Stimulated activated CD8-positive, alpha-beta memory T cell treated with anti-CD3 and anti-CD28 coated beads, Interleukin-2, amount 100 ng/mL, for 48 hours (primary cell): ENCODE results near the gene PIGP.
"Not testable (repeated sequence)": the region's sequence is repeated elsewhere in the genome, so short reads cannot be mapped to it uniquely, and the experiment has no call there.

Source experiments
- DNase-seq, 2 donors: peaks; one replicate each; pipeline ENCODE4 v3.0.0-alpha.2; 2020; ENCODE audit warnings: low read depth in 2 of 2

Gene PIGP

DNA sequence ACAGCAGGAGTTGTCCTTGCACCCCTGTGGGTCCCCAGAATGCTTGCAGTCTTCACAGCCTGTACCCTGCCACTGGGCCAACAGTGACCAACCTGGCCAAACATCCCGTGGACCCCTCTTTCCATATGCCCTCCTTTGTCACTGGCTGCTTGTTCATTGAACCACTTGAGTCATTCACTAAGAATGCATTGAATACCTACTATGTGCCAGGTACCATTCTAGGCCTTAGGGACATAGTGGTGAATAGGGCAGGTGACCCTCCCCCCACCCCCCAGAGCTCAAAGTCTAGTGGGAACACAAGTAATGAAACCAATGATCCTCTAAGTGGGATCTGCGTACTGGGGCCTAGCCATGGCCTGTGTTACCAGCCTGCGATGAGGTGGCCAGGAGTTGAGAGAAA, 28.2 kb downstream of the PIGP start:
- no peak for DNase-seq

DNA sequence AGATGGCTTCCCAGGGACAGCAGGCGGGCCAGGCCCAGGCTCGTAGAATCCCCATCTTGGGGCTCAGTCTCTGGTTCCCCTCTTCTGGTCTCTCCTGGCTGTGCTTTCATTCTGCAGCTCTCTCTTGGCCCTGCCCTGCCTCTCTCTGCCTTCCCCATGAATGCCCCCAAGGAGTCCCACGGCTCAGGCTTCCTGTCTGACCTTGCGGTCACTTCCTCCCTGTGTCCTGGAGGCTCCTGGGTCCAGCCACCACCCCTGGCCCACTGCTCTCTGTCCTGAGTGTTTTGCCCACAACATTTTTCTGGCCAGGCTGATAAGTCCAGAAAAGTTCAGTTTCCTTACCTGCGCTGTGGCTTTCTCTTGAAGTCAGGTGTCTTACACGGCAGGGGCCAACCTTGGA, 29.1 kb downstream of the PIGP start:
- DNase-seq: no peak

DNA sequence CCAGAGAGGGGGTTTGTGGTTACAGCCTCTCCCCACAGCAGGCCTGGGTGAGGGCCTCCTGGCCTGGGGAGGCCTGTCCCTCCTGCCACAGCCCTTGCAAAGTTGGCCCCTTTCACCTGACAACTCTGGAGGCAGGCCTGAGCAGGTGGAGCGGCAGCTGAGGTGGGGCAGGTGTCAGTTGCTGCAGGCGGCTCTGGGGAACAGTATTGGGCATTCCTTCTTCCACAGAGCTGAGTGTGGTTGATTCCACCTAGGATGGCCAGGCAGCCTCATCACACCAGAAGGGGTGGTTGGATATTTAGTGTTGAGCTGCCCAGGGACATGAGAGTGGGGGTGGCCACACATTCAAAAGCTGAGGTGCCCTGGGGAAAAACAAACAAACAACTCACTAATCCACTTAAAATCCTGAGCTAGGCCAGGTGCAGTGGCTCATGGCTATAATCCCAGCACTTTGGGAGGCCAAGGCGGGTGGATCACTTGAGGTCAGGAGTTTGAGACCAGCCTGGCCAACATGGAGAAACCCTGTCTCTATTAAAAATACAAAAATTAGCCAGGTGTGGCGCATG, 31.1 kb downstream of the PIGP start:
- no peak for DNase-seq

DNA sequence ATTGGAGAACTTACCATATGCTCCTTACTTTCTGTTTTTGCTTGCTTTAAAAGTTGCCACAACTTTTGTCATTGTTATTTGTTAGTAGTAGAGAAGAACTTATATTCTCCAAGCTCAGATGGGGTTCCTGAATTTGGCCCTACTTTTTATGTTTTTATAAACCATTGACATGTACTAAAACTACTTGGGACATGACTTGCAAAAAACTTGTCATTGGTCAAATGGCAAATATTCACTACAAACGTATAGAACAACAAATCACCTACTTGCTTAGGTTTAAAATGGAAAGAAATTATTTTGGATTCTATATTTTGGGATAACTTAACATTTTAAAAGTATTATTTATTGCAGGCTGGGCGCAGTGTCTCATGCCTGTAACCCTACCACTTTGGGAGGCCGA, 32.7 kb downstream of the PIGP start:
- DNase-seq: no peak

DNA sequence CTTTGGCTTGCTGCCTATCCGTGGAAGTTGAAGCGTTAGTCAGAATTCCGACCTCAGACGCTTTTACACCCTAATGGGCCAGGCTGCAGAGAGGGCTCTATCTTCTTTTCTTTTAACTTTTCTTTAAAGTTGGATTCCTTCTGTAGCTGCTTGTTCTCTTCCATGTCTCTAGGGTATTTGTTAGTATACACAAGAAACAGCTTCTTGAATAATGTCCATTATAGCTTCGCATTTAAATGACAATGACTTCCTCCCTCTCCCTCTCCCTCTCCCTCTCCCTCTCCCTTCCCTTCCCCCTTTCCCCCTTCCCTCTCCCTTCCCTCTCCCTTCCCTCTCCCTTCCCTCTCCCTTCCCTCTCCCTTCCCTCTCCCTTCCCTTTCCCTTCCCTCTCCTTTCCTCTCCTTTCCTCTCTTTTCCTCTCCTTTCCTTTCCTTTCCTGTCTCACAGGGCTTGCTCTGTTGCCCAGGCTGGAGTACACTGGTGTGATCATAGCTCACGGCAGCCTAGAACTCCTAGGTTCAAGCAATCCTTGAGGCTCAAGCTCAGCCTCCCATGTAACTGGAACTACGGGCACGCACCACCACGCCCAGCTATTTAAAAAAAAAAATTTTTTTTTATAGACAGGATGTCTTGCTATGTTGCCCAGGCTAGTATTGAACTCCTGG, 33.3 kb downstream of the PIGP start:
- DNase-seq: no peak

DNA sequence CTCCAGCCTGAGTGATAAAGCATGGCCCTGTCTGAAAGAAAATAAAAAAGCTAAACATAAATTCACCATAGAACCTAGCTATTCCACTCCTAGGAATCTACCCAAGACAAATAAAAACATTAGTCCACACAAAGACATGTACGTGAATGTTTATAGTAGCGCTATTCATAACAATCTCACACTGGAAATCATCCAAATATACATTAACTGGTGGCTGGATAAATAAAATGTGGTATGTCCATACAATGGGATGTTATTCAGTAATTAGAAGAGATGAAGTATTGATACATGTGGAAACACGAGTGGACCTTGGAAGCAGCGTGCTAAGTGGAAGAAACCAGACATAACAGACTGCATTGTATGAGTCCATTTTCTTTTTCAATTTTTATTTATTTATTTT, 36.7 kb downstream of the PIGP start:
- DNase-seq: no peak

DNA sequence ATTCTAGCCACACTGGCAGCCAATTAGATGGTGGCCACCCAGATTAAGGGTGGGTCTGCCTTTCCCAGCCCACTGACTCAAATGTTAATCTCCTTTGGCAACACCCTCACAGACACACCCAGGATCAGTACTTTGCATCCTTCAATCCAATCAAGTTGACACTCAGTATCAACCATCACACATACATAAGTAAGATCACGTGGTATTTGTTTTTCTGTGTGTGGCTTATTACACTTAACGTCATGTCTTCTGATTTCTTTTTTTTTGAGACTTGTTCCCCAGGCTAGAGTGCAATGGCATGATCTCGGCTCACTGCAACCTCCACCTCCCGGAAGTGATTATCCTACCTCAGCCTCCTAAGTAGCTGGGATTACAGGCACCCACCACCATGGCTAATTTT, 38.5 kb downstream of the PIGP start:
- DNase-seq: not testable (repeated sequence)

DNA sequence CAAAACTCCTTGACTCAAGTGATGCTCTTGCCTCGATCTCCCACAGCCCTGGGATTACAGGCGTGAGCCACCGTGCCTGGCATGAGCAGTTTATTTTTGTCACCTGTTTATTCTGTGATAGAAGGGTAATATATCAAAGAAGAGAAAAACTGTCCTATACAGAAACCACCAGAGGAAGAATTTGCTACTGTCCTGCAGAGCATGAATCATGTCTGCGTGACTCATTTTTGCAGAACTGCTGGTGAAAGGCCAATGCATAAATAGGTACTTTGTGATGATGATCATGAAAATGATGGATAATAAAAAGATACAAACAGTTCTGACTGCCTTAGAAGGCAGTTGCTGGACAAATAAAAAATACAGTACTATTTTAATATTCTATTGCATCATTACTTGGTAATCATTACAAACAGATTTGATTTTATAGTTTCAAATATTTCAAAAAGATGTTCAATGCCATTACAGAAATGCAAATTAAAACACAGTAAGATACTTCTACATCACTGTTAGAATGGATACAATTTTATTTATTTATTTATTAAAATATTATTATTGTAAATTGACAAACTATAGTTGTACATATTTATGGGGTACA, 39.9 kb downstream of the PIGP start:
- DNase-seq: no peak

DNA sequence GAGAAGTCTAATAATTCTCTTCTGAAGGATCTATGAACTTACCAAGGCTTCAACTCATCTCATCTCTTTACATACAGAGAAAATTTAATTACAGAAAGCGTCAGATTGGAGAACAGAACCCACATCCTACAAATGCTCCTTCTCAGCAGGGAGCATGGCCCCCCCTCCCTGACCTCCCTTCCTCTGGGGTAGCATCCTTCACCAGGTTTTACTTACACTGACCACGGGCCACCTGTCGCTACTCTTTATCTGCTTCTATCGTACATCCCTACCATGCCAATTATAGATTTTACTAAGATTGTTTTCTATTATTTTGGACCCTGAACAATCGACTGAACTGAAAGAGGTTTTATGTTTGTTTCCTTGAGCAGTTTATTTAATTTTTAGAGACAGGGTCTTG, 40.6 kb downstream of the PIGP start:
- DNase-seq: no peak

DNA sequence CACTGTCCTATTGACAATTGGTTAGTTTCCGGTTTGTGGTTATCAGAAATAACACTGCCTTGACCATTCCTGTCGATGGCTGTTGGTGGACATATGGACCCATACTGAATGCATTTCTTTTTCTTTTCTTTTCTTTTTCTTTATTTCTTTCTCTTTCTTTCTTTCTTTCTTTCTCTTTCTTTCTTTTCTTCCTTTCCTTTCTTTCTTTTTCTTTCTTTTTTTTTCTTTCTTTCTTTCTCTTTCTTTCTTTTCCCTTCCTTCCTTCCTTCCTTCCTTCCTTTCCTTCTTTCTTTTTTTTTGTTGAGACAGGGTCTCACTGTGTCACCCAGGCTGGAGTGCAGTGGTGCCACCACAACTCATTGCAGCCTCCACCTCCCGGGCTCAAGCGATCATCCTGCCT, 42.0 kb downstream of the PIGP start:
- DNase-seq: no peak

DNA sequence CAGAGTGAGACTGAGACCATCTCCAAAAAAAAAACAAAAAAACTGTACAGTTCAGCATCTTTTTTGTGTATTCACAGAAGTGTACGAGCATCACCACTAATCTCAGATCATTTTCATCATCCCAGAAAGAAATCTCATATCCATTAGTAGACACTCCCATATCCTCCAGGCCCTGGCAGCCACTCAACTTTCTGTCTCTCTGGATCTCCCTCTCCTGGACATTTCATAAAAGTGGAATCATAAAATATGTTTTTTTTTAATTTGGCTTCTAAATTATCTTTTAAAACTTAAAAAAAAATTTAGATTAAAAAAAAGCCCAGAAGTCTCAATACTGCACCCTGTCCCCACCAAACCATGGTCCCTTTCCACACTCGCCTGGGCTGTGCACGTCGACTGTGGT, 44.3 kb downstream of the PIGP start:
- DNase-seq: no peak

DNA sequence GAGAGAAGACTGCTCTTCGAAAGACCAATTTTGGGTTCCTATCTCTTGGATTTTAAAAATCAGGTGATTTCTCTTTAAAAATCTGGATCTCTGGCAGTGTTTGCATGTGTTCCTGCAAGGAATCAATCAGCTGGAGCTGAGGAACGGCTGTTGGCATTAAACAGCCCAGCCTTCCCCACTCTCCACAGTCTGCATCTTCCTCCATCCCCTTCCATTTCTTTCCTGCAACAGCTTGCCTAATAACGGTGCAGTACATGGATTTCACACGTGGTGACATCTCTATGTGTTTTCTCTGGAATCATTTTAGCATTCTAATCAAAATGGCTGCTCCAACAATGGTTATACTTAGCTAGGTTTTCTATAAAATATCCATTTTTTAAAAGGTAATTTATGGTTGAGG, 46.4 kb downstream of the PIGP start:
- DNase-seq: no peak

DNA sequence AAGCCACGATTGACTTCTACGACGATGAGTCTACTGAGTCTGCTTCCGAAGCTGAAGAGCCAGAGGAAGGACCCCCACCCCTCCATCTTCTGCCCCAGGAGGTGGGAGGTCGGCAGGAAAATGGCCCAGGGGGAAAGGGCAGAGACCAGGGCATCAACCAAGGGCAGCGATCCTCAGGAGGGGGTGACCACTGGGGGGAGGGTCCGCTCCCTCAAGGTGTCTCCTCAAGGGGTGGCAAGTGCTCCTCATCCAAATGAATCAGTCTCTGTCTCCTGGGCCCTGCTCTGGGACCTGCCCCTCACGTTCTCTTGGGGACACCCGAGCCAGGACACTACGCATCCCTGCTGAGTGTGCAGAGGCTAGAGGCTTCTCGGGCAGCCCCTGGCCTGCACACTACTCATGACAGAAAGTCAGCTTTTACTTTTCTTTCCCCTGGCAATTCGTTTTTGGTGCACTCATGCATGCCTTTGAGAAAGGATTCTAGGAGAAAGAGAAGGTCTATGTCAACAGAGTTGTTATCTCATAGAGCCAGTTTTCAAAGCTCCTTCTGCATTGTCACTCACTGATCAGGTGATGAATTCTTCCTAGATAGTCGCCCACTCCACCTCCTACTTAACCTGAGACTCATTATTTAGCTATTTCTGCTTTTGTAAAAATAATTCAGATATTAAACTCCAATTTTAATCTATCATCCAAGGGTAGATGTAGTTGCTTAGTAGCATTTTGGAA, 54.8 kb downstream of the PIGP start:
- DNase-seq: no peak
